Activated naive CD8-positive, alpha-beta T cell treated with anti-CD3 and anti-CD28 coated beads, Interleukin-2, amount 10 ng/mL, durations not matched to agents 7 days and 5 days (primary cell): ENCODE data around the gene RAB39A. TPM values are rescaled to one million over a fixed set of nuclear protein-coding genes. Genes with fewer than 3 reads are reported as not detected.
"Not testable (repeated sequence)": the region's sequence is repeated elsewhere in the genome, so short reads cannot be mapped to it uniquely, and the experiment has no call there.

Source experiments
- ATAC-seq: fragments of 150-1000 bp; cut with Tn5 transposase; one replicate; pipeline ENCODE4 v1.10.0; 2021; ENCODE audit warnings: low read depth, moderate library complexity
- POLR2A ChIA-PET: fragments of 350-600 bp; sonication (Branson Sonifier 250); formaldehyde crosslinking; loops from one replicate; lab custom pipeline; 2021; ENCODE audit warnings: antibody characterized with exemption; lab: Charles Lee
- DNase-seq: peaks from one replicate; pipeline ENCODE4 v3.0.0; 2021
- H3K27ac Mint-ChIP-seq: one replicate; pipeline ENCODE4 v1.8.0; 2022; ENCODE audit warnings: mild to moderate bottlenecking, mixed read lengths
- H3K27me3 Mint-ChIP-seq: one replicate; pipeline ENCODE4 v1.8.0; 2022; ENCODE audit warnings: mild to moderate bottlenecking, moderate library complexity, mixed read lengths
- H3K36me3 Mint-ChIP-seq: one replicate; pipeline ENCODE4 v1.8.0; 2021; ENCODE audit warnings: mild to moderate bottlenecking, mixed read lengths
- H3K4me1 Mint-ChIP-seq: one replicate; pipeline ENCODE4 v1.8.0; 2021; ENCODE audit warnings: mixed read lengths
- H3K4me3 Mint-ChIP-seq: one replicate; pipeline ENCODE4 v1.8.0; 2022; ENCODE audit warnings: mild to moderate bottlenecking, moderate library complexity, mixed read lengths
- H3K9me3 Mint-ChIP-seq: one replicate; pipeline ENCODE4 v1.8.0; 2021; ENCODE audit warnings: mixed read lengths
- total RNA-seq, 2 experiments: library from RNA; stranded (reverse); gene quantifications; one replicate each; pipeline ENCODE4 v1.2.3, GENCODE V29; 2021

RAB39A gene, protein sequence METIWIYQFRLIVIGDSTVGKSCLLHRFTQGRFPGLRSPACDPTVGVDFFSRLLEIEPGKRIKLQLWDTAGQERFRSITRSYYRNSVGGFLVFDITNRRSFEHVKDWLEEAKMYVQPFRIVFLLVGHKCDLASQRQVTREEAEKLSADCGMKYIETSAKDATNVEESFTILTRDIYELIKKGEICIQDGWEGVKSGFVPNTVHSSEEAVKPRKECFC
- total RNA-seq, result under 1 TPM in 1 of 2 experiments, not detected in 1; 0.43 TPM

DNA sequence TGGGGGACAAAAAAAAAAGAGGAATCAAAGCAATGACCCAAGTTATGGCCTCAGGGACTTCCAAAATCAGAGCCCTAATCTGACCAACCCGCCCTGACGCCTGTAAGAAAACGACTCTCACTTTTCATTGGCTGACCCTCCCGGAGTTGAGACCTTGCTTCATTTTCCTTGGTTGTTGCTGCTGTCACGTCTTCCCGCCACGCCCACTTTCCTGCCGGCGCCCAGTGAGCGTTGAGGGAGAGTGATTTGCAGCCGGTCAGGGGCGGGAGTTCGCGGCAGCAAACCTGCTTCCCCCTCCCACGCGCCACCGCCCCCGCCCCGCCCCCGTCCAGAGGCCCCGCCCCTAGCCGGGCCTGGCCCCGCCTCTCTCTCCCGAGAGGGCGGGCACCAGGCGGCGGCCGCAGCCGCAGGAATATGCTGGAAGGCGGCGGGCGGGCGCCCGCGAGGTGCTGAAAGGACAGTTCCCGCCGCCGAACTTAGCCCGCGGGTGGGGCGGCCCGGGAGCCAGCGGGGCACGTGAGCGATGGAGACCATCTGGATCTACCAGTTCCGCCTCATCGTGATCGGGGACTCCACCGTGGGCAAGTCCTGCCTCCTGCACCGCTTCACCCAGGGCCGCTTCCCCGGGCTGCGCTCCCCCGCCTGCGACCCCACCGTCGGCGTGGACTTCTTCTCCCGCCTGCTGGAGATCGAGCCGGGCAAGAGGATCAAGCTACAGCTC, at the start of gene RAB39A:
Gene RAB39A (plus strand): TSS at position 403 of the 721 bp plus-strand sequence. CDS start 121 bp downstream, at position 524.
- POLR2A ChIA-PET, result no interaction called here
- no peak within 1 kb of the TSS for H3K27ac Mint-ChIP-seq

DNA sequence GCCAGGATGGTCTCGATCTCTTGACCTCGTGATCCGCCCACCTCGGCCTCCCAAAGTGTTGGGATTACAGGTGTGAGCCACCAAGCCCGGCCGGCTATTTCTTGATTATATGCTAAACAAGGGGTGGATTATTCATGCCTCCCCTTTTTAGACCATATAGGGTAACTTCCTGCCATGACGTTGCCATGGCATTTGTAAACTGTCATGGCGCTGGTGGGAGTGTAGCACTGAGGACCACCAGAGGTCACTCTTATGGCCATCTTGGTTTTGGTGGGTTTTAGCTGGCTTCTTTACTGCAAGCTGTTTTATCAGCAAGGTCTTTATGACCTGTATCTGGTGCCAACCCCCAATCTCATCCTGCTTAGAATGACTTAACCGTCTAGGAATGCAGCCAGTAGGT, 46.8 kb upstream of the RAB39A start:
- H3K4me3 Mint-ChIP-seq, H3K27ac Mint-ChIP-seq, ATAC-seq, H3K27me3 Mint-ChIP-seq, H3K4me1 Mint-ChIP-seq, DNase-seq, H3K9me3 Mint-ChIP-seq, POLR2A ChIA-PET, H3K36me3 Mint-ChIP-seq: not testable (repeated sequence)

More for the DNA sequence above, at the start of gene RAB39A:
- H3K4me1 Mint-ChIP-seq, result peaks cover 1% of the 10 kb centered on the region
- H3K27me3 Mint-ChIP-seq, result peaks cover 31% of the 10 kb centered on the region
- ATAC-seq (peak; percentile 97), DNase-seq (peak; percentile 81)
- H3K36me3 Mint-ChIP-seq, result no peaks in the 10 kb centered on the region
- H3K4me3 Mint-ChIP-seq, result peak within 1 kb of the TSS; percentile 77
- no peaks in the 10 kb centered on the region for H3K9me3 Mint-ChIP-seq

DNA sequence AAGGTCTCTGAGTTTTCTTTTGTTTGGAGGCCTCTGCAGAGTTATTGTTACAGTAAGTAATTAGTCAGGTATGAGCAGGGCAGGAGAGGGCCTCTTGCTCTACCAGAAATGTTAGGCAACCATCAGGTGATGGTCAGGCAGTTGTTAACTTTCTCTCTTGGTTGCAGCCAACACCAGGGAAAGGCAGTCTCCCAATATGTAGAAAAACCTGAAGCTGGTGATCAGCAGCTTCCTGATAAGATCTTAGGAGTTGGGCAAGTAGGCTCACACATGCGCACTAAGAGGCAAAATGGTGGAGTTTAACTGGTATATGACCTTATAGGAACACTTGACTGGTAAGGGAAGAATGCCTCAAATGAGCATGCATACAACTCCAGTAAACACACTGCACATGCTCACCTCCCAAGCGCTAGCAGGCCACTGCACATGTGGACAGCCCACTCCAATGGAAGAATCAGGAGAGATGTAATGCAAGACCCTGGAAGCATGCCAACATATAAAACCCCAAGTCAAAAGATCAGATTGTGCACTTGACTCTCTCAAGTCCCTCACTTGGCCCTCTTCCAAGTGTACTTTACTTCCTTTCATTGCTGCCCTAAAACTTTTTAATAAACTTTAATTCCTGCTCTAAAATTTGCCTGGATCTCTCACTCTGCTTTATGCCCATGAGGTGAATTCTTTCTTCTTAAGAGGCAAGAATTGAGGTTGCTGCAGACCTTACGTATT, 46.0 kb upstream of the RAB39A start:
- Mint-ChIP-seq H3K36me3 (no peaks in the 10 kb centered on the region), H3K27ac (no peak overlapping the region), H3K9me3 (peaks cover 4% of the 10 kb centered on the region), H3K4me3 (no peak overlapping the region), H3K4me1 (no peaks in the 10 kb centered on the region), H3K27me3 (peaks cover 2% of the 10 kb centered on the region)
- POLR2A ChIA-PET, result no interaction called here
- ATAC-seq (no peak), DNase-seq (no peak)

DNA sequence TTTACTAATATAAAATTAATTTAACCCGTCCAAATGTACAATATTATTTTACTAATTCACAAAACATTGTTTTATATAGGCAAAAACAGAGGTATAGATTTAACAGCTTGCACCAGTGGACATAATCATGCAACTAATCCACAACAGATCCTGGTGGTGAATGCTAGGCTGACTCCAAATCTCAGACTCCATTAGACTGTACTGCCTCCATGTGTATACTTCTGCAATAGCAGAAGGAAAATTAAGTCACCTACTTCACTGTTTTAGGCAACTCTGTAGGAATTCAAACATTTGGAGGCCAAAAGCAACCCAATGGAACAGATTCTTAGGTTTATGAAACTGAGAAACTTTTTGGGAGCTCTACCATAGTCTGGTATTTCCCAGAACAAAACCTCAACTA, 30.0 kb upstream of the RAB39A start:
- Mint-ChIP-seq H3K4me3 (no peak overlapping the region), H3K9me3 (no peaks in the 10 kb centered on the region), H3K27me3 (peaks cover 10% of the 10 kb centered on the region), H3K27ac (no peak overlapping the region), H3K36me3 (no peaks in the 10 kb centered on the region), H3K4me1 (no peaks in the 10 kb centered on the region)
- DNase-seq, result no peak
- ATAC-seq, result no peak
- POLR2A ChIA-PET, result no interaction called here

DNA sequence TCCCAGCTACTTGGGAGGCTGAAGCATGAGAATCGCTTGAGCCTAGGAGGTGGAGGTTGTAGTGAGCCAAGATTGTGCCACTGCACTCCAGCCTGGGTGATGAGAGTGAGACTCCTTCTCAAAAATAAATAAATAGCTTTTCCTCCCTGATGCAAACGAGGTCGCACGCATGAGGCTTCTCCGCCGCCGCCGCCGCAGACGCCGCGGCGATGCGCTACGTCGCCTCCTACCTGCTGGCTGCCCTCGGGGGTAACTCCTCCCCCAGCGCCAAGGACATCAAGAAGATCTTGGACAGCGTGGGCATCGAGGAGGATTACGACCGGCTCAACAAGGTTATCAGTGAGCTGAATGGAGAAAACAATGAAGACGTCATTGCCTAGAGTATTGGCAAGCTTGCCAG, 20.0 kb upstream of the RAB39A start:
- no peak for ATAC-seq
- DNase-seq, result no peak
- Mint-ChIP-seq H3K4me3 (no peak overlapping the region), H3K9me3 (peaks cover 1% of the 10 kb centered on the region), H3K36me3 (no peaks in the 10 kb centered on the region), H3K27me3 (peaks cover 22% of the 10 kb centered on the region), H3K4me1 (no peaks in the 10 kb centered on the region), H3K27ac (no peak overlapping the region)
- POLR2A ChIA-PET, result no interaction called here

DNA sequence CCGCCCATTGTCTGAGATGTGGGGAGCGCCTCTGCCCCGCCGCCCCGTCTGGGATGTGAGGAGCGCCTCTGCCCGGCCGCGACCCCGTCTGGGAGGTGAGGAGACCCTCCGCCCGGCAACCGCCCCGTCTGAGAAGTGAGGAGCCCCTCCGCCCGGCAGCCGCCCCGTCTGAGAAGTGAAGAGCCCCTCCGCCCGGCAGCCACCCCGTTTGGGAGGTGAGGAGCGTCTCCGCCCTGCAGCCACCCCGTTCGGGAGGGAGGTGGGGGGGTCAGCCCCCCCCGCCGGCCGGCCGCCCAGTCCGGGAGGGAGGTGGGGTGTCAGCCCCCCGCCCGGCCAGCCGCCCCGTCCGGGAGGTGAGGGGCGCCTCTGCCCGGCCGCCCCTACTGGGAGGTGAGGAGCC, 15.8 kb upstream of the RAB39A start:
- H3K27ac Mint-ChIP-seq, DNase-seq, H3K4me1 Mint-ChIP-seq, H3K9me3 Mint-ChIP-seq, H3K4me3 Mint-ChIP-seq, POLR2A ChIA-PET, ATAC-seq, H3K36me3 Mint-ChIP-seq: not testable (repeated sequence)
- H3K27me3 Mint-ChIP-seq, result peaks cover 11% of the 10 kb centered on the region

DNA sequence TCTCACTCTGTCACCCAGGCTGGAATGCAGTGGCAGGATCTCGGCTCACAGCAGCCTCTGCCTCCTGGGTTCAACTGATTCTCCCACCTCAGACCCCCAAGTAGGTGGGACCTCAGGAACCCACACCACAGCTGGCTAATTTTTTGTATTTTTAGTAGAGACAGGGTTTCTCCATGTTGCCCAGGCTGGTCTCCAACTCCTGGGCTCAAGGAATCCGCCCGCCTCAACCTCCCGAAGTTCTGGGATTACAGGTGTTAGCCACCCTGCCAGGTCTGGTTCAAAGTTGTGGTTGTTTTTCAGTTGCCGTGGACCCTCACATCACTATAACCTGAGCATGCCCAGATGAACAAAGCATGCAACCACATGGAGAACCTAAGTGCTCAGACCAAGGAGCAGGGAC, 13.0 kb upstream of the RAB39A start:
- ATAC-seq (no peak), DNase-seq (no peak)
- peaks cover 1% of the 10 kb centered on the region for H3K9me3 Mint-ChIP-seq
- POLR2A ChIA-PET, result no interaction called here
- no peaks in the 10 kb centered on the region for H3K36me3 Mint-ChIP-seq
- peaks cover 2% of the 10 kb centered on the region for H3K4me1 Mint-ChIP-seq
- no peak overlapping the region for H3K4me3 Mint-ChIP-seq
- no peak overlapping the region for H3K27ac Mint-ChIP-seq
- H3K27me3 Mint-ChIP-seq, result peaks cover 3% of the 10 kb centered on the region

DNA sequence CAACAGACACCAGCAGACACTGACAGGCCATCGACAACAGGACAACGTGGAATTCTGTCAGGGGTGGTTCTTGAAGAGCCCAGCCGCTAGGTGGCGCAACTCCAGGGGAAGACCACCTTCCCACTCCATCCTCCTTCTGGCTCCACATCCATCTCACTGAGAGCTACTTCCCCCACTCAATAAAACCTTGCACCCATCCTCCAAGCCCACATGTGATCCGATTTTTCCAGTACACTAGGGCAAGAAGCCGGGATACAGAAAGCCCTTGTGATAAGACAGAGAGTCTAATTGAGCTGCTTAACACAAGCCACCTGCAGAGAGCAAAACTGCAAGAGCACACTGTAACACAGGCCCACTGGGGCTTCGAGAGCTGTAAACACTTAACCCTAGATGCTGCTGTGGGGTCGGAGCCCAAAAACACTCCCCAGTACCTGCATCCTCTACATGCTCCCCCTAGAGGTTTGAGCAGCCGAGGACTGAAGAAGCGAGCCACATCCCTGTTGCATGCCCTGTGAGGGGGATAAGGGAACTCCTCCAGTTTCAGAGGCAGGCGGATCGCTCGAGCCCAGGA, 11.5 kb upstream of the RAB39A start:
- no peak for ATAC-seq
- no peak overlapping the region for H3K4me3 Mint-ChIP-seq

DNA sequence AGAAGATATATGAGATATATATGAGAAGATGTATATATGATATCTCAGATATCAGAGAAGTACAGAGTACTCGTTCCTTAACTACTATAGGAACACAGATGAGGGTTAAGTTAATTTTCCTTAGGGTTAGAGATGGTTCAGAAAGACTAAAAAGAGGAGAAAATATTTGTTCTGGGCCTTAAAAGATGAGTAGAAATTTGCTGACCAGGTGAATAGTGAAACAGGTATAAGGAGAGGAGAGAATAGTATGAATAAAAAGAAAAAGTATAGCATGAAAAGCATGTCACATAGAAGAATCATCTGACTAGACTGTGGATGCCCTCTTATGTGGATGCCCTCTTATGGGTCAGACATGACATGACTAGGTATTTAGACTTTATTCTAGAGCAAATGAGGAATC, 6.3 kb upstream of the RAB39A start:
- H3K4me3 Mint-ChIP-seq, result no peak overlapping the region
- no peak for ATAC-seq
- peaks cover 1% of the 10 kb centered on the region for H3K4me1 Mint-ChIP-seq
- no peak overlapping the region for H3K27ac Mint-ChIP-seq
- no peak for DNase-seq
- no peaks in the 10 kb centered on the region for H3K36me3 Mint-ChIP-seq
- peaks cover 20% of the 10 kb centered on the region for H3K27me3 Mint-ChIP-seq
- POLR2A ChIA-PET, result no interaction called here
- H3K9me3 Mint-ChIP-seq, result no peaks in the 10 kb centered on the region

More for the DNA sequence above, 11.5 kb upstream of the RAB39A start:
- POLR2A ChIA-PET, result no interaction called here
- H3K4me1 Mint-ChIP-seq, result peaks cover 2% of the 10 kb centered on the region
- peaks cover 3% of the 10 kb centered on the region for H3K27me3 Mint-ChIP-seq
- H3K27ac Mint-ChIP-seq, result no peak overlapping the region
- H3K36me3 Mint-ChIP-seq, result no peaks in the 10 kb centered on the region
- H3K9me3 Mint-ChIP-seq, result no peaks in the 10 kb centered on the region
- peak; percentile 58 for DNase-seq

DNA sequence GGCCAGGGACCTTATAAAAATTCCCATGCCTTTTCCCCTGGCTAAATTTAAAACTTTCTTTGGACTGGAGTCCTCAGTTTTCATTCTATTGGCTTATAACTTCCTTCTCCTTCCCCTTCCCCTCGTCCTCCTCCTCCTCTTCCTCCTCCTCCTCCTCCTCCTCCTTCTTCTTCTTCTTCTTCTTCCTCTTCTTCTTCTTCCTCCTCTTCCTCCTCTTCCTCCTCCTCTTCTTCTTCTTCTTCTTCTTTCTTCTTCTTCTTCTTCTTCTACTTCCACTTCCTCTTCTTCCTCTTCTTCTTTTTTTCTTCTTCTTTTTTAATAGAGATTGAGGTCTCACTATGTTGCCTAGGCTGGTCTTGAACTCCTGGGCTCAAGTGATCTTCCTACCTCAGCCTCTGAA, 4.7 kb upstream of the RAB39A start:
- POLR2A ChIA-PET, H3K36me3 Mint-ChIP-seq, H3K4me1 Mint-ChIP-seq, DNase-seq, H3K9me3 Mint-ChIP-seq, ATAC-seq, H3K27ac Mint-ChIP-seq, H3K4me3 Mint-ChIP-seq: not testable (repeated sequence)
- peaks cover 20% of the 10 kb centered on the region for H3K27me3 Mint-ChIP-seq

DNA sequence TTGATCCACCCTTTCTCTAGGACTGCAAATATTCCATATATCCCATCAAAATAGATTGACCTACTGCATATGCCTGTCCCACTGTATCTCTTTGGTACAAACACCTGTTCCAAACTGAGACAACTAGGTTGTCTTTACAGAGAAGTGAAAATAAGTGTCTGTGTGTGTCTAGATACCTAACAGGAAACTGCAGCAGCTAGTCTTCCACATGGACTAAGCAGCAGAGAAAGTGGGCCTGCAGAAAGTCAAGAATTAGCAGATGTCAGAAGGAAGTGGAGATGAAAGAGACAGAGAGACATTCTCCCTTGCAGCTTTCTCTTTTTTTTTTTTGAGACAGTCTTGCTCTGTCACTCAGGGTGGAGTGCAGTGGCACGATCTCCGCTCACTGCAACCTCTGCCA, 3.9 kb upstream of the RAB39A start:
- ATAC-seq (no peak), DNase-seq (no peak)
- Mint-ChIP-seq H3K9me3 (no peaks in the 10 kb centered on the region), H3K27ac (no peak overlapping the region), H3K4me1 (peaks cover 1% of the 10 kb centered on the region), H3K27me3 (peaks cover 26% of the 10 kb centered on the region), H3K36me3 (no peaks in the 10 kb centered on the region), H3K4me3 (no peak overlapping the region)
- POLR2A ChIA-PET, result no interaction called here

DNA sequence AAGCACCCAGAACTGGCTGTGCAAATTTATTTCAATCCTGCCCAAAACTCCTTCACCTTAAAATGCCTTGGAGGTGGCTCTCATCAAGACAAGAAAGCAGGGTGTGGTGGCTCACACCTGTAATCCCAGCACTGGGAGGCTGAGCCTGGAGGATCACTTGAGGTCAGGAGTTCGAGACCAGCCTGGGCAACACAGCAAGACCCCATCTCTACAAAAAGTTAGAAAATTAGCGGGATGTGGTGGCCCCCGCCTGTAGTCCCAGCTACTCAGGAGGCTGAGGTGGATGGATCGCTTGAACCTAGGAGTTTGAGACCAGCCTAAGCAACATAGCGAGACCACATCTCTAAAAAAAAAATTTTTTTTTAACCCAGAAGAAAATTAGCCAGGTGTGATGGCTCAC, 689 bp upstream of the RAB39A start:
- no peak for DNase-seq
- ATAC-seq, result no peak
- Mint-ChIP-seq H3K27me3 (peaks cover 31% of the 10 kb centered on the region), H3K9me3 (no peaks in the 10 kb centered on the region), H3K4me3 (peak overlapping the region; percentile 77), H3K36me3 (no peaks in the 10 kb centered on the region), H3K27ac (no peak overlapping the region), H3K4me1 (peaks cover 1% of the 10 kb centered on the region)
- POLR2A ChIA-PET, result no interaction called here

DNA sequence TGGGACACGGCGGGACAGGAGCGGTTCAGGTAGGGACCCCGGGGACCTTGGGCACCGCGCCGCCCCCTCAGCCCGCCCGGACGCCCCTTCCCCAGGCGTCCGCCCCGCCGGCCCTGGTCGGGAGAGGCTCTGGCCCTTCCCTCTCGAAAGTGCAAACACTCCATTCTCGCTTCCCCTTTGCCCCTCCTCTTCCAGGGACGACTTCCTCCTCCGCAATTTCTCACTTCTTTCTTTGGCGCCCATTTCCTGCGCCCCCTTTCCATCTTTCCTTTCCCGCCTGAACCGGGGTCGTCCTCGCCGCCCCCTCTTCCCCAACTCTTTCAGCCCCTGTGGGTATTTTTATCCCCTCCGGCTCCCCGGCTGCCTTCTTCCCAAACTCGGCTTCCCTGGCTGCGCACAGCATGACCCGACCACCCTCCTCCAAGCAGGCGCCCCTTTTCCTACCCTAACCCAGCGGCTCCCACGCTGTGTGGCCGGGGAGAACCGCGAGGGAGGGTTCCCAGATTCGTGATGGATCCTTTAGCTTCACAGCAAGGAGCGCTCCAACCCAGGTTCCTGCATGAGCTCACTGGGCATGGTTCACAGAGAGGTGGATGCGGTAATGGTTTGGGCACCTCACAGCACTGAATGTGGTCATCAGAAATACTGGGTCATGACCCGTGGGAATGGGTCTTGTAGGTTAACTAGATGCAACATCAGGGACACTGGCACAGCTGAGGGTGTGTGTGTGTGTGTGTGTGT, 689 bp downstream of the RAB39A start:
- peak; percentile 27 for DNase-seq
- POLR2A ChIA-PET, result no interaction called here
- H3K9me3 Mint-ChIP-seq, result no peaks in the 10 kb centered on the region
- H3K36me3 Mint-ChIP-seq, result no peaks in the 10 kb centered on the region
- peaks cover 27% of the 10 kb centered on the region for H3K27me3 Mint-ChIP-seq
- no peaks in the 10 kb centered on the region for H3K4me1 Mint-ChIP-seq
- peak overlapping the region; percentile 77 for H3K4me3 Mint-ChIP-seq
- H3K27ac Mint-ChIP-seq, result no peak overlapping the region
- no peak for ATAC-seq
